Measurements from ENCODE around the gene DACH1. TPM values are rescaled to one million over a fixed set of nuclear protein-coding genes. Genes with fewer than 3 reads are reported as not detected.

Gene DACH1
- total RNA-seq, 1 donor from 2014 or later = 8.1 TPM

- no peaks in the 10 kb centered on the region for H3K27me3 ChIP-seq (ENCODE audit: low read depth)
- H3K27ac ChIP-seq = no peak overlapping the region
- no peaks in the 10 kb centered on the region for H3K4me1 ChIP-seq
- no peak overlapping the region for H3K4me3 ChIP-seq
- H3K9me3 ChIP-seq = no peaks in the 10 kb centered on the region
- no peaks in the 10 kb centered on the region for H3K36me3 ChIP-seq
- ATAC-seq (no peak), DNase-seq (no peak)
- no peak for TF ChIP-seq CTCF (IDR thresholded peaks at IDR 0.05)
- intact Hi-C loops (cut with DNase I) = no loop called here
Measured at GRCh38 chr13:71408416-71408815, 458.6 kb downstream of the DACH1 start.

- Histone ChIP-seq H3K36me3 (no peaks in the 10 kb centered on the region), H3K4me3 (no peak overlapping the region), H3K4me1 (no peaks in the 10 kb centered on the region), H3K9me3 (no peaks in the 10 kb centered on the region), H3K27ac (no peak overlapping the region), H3K27me3 (ENCODE audit: low read depth) (no peaks in the 10 kb centered on the region)
- intact Hi-C loops (cut with DNase I) = no loop called here
- TF ChIP-seq CTCF (IDR thresholded peaks at IDR 0.05) = no peak
- ATAC-seq = no peak
- no peak for DNase-seq
Measured at GRCh38 chr13:71399631-71400215, 467.3 kb downstream of the DACH1 start.

GRCh38 chr13:71396149-71396548, 470.9 kb downstream of the DACH1 start:
- no peak overlapping the region for H3K4me3 ChIP-seq
- DNase-seq = no peak

GRCh38 chr13:71395053-71395452, 472.0 kb downstream of the DACH1 start:
- no peak for DNase-seq
- no peaks in the 10 kb centered on the region for H3K4me1 ChIP-seq
- no peak overlapping the region for H3K4me3 ChIP-seq
- TF ChIP-seq CTCF (IDR thresholded peaks at IDR 0.05) = no peak
- no peaks in the 10 kb centered on the region for H3K9me3 ChIP-seq
- no peak for ATAC-seq
- no peak overlapping the region for H3K27ac ChIP-seq
- no peaks in the 10 kb centered on the region for H3K36me3 ChIP-seq
- H3K27me3 ChIP-seq (ENCODE audit: low read depth) = no peaks in the 10 kb centered on the region
- intact Hi-C loops (cut with DNase I) = no loop called here

More at GRCh38 chr13:71396149-71396548, 470.9 kb downstream of the DACH1 start:
- no peak overlapping the region for H3K27ac ChIP-seq
- H3K27me3 ChIP-seq (ENCODE audit: low read depth) = no peaks in the 10 kb centered on the region
- H3K9me3 ChIP-seq = no peaks in the 10 kb centered on the region
- no peak for ATAC-seq
- no peaks in the 10 kb centered on the region for H3K36me3 ChIP-seq
- intact Hi-C loops (cut with DNase I) = no loop called here
- TF ChIP-seq CTCF (IDR thresholded peaks at IDR 0.05) = no peak
- H3K4me1 ChIP-seq = no peaks in the 10 kb centered on the region

- ATAC-seq (no peak), DNase-seq (no peak)
- Histone ChIP-seq H3K27me3 (ENCODE audit: low read depth) (no peaks in the 10 kb centered on the region), H3K27ac (no peak overlapping the region), H3K4me3 (no peak overlapping the region), H3K9me3 (no peaks in the 10 kb centered on the region), H3K4me1 (no peaks in the 10 kb centered on the region), H3K36me3 (no peaks in the 10 kb centered on the region)
- no peak for TF ChIP-seq CTCF (IDR thresholded peaks at IDR 0.05)
- intact Hi-C loops (cut with DNase I) = no loop called here
Measured at GRCh38 chr13:71394176-71394575, 472.8 kb downstream of the DACH1 start.
